Measurements from ENCODE around the gene MME.
"Not testable (repeated sequence)": the region's sequence is repeated elsewhere in the genome, so short reads cannot be mapped to it uniquely, and the experiment has no call there.

Gene MME

DNA sequence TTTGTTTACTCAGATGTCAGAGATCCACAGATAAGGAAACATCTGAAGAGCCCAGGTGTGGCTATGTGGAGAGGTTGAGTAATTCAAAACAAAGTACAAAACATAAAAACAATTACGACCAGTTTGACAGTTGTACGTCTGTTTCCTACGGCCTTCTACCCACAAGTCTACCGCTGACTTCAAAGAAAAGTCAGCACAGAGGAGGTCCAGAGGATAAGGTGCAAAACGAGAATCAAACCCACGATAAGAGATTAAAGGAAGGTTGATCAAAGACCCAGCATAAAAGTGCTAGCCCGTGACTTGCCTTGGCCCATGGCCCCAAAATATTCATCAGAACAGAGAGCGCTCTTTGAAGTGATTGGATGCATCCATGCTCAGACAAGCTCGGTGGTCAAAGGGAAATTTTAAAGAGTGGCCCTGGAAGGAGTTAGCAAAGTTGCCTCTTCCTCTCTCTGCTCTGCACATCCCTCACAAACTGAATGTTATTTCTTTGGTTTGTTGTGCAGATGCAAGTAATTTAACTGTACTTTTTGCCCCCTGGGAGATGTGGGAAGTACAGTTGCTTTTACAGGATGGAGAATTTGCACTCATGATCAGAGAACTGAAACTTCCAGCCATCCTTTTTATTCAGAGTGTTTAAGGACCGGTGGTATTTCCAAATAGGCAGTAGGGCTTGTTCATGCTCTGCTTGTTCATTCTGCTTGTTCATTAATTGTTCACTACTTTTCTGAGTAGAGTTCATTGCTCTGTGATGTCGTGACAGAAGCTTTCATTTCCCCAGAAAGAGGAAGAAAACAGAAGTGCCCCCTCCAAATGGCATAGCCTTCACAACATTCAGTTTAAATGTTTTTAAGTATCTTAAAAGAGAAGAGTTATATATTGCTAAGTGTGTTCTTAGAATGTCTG lies 31.1 kb downstream of the MME start:
- H3K4me3 ChIP-seq (ENCODE audit: low read depth, low read length): no peak overlapping the region
- TF ChIP-seq, protein P1, sequence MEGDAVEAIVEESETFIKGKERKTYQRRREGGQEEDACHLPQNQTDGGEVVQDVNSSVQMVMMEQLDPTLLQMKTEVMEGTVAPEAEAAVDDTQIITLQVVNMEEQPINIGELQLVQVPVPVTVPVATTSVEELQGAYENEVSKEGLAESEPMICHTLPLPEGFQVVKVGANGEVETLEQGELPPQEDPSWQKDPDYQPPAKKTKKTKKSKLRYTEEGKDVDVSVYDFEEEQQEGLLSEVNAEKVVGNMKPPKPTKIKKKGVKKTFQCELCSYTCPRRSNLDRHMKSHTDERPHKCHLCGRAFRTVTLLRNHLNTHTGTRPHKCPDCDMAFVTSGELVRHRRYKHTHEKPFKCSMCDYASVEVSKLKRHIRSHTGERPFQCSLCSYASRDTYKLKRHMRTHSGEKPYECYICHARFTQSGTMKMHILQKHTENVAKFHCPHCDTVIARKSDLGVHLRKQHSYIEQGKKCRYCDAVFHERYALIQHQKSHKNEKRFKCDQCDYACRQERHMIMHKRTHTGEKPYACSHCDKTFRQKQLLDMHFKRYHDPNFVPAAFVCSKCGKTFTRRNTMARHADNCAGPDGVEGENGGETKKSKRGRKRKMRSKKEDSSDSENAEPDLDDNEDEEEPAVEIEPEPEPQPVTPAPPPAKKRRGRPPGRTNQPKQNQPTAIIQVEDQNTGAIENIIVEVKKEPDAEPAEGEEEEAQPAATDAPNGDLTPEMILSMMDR (IDR thresholded peaks at IDR 0.05; ENCODE audit: low read depth, low read length, missing control alignments): no peak
- DNase-seq (ENCODE audit: low read depth): no peak

DNA sequence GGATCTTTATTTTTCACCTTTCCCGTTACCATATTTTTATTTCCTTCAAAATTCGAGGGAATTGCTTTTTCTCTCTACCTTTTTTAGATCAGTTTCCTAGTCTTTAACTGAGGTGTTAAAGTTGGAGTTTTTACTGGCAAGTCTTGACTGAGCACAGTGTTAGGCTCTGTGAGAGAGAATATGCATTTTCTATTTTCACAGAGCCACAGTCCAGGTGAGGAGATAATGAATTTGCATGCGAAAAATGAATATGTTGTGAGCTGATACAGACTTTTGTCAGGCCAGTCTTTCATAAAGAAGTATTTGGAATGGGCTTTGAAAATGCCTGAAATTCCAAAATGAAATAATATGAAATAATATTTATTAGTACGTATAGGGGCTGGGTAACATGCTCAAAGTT lies 31.9 kb downstream of the MME start:
- no peak overlapping the region for H3K4me3 ChIP-seq (ENCODE audit: low read depth, low read length)
- TF ChIP-seq, protein P1 (IDR thresholded peaks at IDR 0.05; ENCODE audit: low read depth, low read length, missing control alignments): no peak
- no peak for DNase-seq (ENCODE audit: low read depth)

DNA sequence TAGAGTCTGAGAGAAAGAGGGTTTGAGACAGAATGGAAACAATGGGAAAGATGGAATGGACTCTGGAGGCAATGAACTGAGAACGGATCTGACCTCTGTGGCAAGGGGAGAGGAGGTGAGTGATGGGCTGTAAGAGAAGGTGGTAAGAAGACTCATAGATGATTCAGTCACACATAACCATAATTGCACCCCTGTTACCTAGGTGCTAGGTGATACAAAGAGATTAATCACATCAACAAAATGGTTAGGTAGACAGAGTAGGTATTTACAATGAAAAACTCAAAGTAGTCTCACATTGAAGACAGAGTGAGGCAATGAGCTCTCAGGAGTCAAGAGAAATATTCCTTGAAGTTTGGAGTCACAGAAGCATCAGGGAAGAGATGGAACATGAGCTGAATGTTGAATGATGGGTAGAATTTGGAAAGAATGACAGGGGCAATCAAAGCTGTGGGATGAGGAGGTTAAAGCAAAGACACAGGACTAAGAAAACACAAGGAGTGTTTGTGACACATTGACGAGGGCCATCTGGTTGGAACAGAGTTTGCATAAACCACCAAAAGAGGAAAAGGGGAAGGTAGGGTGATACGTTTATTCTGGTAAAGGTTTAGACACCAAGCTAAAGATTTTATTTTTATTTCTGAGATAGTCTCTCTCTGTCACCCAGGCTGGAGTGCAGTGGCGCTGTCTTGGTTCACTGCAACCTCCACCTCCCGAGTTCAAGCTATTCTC lies 32.7 kb downstream of the MME start:
- DNase-seq (ENCODE audit: low read depth): no peak
- no peak overlapping the region for H3K4me3 ChIP-seq (ENCODE audit: low read depth, low read length)
- TF ChIP-seq, protein P1 (IDR thresholded peaks at IDR 0.05; ENCODE audit: low read depth, low read length, missing control alignments): no peak

DNA sequence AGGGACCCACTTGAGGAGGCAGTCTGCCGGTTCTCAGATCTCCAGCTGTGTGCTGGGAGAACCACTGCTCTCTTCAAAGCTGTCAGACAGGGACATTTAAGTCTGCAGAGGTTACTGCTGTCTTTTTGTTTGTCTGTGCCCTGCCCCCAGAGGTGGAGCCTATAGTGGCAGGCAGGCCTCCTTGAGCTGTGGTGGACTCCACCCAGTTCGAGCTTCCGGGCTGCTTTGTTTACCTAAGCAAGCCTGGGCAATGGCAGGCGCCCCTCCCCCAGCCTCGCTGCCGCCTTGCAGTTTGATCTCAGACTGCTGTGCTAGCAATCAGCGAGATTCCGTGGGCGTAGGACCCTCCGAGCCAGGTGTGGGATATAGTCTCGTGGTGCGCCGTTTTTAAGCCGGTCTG lies 44.6 kb downstream of the MME start:
- H3K4me3 ChIP-seq (ENCODE audit: low read depth, low read length); DNase-seq (ENCODE audit: low read depth): not testable (repeated sequence)

DNA sequence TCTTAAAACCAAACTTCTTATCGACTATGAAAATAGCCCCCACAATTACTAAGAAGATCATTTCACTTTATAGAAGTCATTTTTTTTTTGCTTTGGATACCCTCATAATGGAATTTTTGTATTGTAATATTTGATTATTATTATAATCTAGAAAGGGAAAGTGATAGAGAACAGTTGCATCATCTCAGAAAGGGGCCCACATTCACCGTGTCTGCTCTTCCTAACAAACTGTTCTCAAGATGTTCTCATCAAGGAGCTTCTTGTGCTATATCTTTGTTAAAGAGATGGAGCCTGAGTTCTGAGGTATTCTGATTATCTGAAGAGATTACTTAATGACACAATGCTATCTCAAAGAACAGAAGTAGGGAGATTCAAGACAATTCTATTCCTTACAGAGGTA lies 49.3 kb downstream of the MME start:
- H3K4me3 ChIP-seq (ENCODE audit: low read depth, low read length): no peak overlapping the region
- TF ChIP-seq, protein P1 (IDR thresholded peaks at IDR 0.05; ENCODE audit: low read depth, low read length, missing control alignments): no peak

DNA sequence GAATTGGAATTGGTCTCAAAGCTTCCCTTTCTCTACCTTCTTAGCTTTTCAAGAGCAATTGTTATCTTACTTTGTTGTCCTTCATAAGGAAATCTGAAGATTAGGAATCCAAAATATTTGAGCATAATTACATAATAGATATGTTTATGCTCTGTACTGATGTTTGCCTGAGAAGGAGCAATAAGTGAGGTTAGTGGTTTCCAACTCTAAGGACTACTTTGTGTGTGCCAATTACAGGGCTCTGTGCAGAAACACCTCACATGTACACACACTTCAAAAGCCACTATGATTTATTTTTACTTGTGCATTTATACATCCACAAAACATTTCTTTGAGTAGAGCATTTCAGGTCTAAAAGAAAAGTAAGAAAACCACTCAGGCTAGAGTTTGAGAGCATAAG lies 49.9 kb downstream of the MME start:
- no peak overlapping the region for H3K4me3 ChIP-seq (ENCODE audit: low read depth, low read length)
- TF ChIP-seq, protein P1 (IDR thresholded peaks at IDR 0.05; ENCODE audit: low read depth, low read length, missing control alignments): no peak
- DNase-seq (ENCODE audit: low read depth): no peak

More for the DNA sequence above, 49.3 kb downstream of the MME start:
- no peak for DNase-seq (ENCODE audit: low read depth)

DNA sequence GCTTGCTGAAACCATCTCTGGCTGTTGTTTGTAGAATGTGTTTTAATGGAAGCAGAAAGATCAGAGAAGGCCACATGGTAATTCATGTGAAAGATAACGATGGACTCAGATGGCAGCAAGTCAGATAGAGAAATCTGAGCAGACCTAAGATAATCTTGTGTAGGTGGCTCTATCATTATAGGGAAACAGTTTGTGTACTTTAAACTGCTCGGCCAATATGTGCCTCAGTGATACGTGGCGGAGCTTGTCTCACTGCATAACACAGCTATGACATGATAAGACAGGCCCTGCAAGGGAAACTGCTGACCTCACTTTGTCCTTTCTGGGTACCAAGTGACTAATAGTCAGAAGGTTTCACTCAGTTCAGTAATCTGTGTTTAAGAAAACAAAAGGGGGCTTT lies 51.0 kb downstream of the MME start:
- TF ChIP-seq, protein P1 (IDR thresholded peaks at IDR 0.05; ENCODE audit: low read depth, low read length, missing control alignments): no peak
- no peak for DNase-seq (ENCODE audit: low read depth)
- H3K4me3 ChIP-seq (ENCODE audit: low read depth, low read length): no peak overlapping the region

DNA sequence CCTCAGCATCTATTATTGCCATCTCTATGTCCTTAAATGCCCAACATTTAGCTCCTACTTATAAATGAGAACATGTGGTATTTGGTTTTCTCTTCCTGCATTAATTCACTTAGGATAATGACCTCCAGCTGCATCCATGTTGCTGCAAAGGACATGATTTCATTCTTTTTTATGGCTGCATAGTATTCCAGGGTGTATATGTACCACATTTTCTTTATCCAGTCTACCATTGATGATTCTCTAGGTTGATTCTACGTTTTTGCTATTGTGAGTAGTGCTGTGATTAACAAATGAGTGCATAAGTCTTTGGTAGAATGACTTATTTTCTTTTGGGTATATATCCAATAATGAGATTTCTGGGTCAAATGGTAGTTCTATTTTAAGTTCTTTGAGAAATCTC lies 54.2 kb downstream of the MME start:
- DNase-seq (ENCODE audit: low read depth); H3K4me3 ChIP-seq (ENCODE audit: low read depth, low read length): not testable (repeated sequence)

All from GM12864 (cell line).